Left cardiac atrium (tissue), 4 donors: Measurements from ENCODE around the gene LRRC10B. TPM values are rescaled to one million over a fixed set of nuclear protein-coding genes. Genes with fewer than 3 reads are reported as not detected.

Experiments
- ATAC-seq, 2 donors: fragments of 200-7000 bp; cut with Tn5 transposase; one replicate each; pipeline ENCODE4 v1.9.1; 2020; ENCODE audit warnings: mild to moderate bottlenecking in 2 of 2, moderate library complexity in 2 of 2
- DNase-seq: peaks from one replicate; pipeline ENCODE4 v3.0.0-alpha.2; 2020
- intact Hi-C, 2 donors: fragments of 100-400 bp; cut with DNase I; formaldehyde crosslinking; loops; one replicate each; pipeline versions ENCODE4 v1.14.1 to v1.15.1; 2022 to 2023
- total RNA-seq, 2 donors: library from RNA; stranded (reverse); fragmentation: NEBNext Ultra II Directional; extraction: Animal tissue kit (Norgen Biotek cat#: 25700); gene quantifications; one replicate each; pipeline ENCODE4 v1.2.1, GENCODE V29; 2021
- donor health status: DM: no; HTN: yes; CAD: no.
- donor health status: DM: no; HTN: yes; CAD: no; lungs with severe emphysema.
- donor health status: DM: yes; HTN: yes; CAD: no.
- donor health status: Dilated cardiomyopathy.

Gene LRRC10B
- total RNA-seq, 2 donors from 2014 or later, result 0.74 to 1.1 TPM

GRCh38 chr11:61484541-61484940, 24.0 kb upstream of the LRRC10B start:
- intact Hi-C loops, result no loop called here
- DNase-seq (no peak), ATAC-seq (no peak)

DNA sequence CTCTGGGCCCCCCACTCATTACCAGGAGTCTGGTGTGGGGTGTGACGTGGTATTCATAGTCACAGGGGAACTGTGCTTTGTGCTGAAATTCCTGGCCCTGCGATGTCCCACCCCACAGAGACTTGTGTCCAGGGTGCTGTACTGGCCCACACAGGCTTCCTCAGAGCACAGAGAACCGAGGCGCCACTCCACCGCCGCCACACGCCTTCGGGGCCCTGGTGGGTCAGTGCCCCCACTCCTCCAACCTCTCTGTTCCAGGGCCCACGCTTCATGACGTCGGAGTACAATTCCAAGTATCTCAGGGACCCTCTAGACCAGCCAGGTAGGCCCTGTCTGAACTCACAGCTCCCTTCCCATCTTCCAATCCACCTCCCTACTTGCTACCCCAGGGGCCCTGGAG, 23.5 kb upstream of the LRRC10B start:
- DNase-seq (no peak), ATAC-seq (no peak)
- intact Hi-C loops, result no loop called here

- intact Hi-C loops, result no loop called here
- ATAC-seq, result no peak
These were observed 22.4 kb upstream of the LRRC10B start for GRCh38 chr11:61486011-61486620.

GRCh38 chr11:61486779-61487178, 21.8 kb upstream of the LRRC10B start:
- intact Hi-C loops, result no loop called here
- no peak for DNase-seq
- no peak for ATAC-seq

More at GRCh38 chr11:61486011-61486620, 22.4 kb upstream of the LRRC10B start:
- DNase-seq, result no peak

GRCh38 chr11:61487342-61488025, 21.1 kb upstream of the LRRC10B start:
- DNase-seq (no peak), ATAC-seq (no peak)
- intact Hi-C loops, result no loop called here

- ATAC-seq (peak; percentile 65 to 69), DNase-seq (peak; percentile 60)
- intact Hi-C loops, result no loop called here
These were observed 19.8 kb upstream of the LRRC10B start for GRCh38 chr11:61488651-61489291.

DNA sequence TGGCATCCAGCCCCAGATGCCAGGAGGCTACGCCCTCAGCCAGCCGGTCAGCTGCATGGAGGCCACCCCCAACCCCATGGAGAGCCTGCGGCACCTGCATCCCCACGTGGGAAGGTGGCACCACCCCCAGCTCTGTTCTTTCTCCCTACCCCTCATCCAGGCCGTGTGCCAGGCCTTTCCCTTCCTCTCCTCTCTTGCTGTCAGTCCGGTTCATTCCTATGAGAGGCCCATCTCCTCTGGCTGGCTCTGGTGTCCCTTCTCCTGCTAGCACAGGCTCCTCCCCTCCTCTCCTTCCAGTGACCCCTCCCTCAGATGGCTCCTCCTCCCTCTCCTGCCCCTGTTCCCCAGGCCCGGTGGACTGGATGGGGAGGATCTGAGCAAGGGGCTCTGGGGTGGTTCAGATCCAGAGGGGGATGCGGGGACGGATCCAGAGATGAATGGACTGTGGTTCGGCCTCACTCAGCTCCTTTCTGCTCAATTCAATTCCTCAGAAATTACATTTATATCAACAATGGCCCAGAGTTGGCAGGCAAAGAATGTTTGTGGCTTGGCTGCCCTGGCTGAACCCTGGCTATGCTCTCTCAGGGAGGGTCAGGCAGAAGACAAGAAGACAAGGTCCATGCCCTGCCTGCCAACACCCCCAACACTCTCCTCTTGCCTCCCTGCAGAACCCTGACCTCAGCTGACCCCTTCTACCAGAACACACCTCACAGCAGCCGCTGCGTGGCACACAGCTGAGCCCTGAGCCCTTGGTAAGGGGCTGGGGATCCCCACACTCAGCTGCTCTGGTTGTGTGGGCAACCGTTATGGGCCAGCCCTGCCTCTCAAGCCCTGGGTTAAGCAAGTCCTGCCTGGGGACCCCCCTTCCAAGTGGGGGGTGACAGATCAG, 18.5 kb upstream of the LRRC10B start:
- peak; percentile 31 to 48 for ATAC-seq
- no peak for DNase-seq
- intact Hi-C loops, result no loop called here

- intact Hi-C loops, result no loop called here
- ATAC-seq (no peak), DNase-seq (no peak)
These were observed 16.7 kb upstream of the LRRC10B start for GRCh38 chr11:61491736-61492395.

DNA sequence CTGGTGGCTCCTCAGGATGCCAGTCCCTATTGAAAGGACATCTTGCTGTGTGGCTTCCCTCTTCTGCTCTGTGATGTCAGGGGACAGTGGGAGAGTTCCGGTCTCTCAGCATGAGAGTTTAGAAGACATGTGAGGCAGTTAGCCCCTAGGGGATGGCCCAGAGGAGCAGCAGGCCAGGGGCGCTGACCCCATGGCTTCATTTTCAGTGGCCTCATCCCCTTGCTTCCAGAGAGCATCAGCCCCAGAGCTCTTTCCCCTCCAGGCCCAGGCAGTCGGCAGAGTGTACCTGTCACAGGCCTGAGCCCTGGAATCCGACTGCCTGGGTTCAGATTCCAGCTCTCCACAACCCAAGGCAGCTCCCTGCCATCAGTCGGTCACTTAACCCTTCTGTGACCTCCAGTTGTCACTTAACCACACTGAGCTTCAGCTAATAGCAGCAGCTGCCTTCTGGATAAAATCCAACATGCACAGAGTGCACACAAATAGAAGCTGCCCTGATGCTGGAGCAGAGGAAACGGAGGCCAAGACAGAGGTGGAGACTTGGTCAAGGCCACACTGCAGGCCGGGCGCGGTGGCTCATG, 14.1 kb upstream of the LRRC10B start:
- DNase-seq (no peak), ATAC-seq (peak; percentile 30 to 45)
- intact Hi-C loops, result no loop called here

- ATAC-seq (peak in 1 of 2 donors; percentile 8), DNase-seq (no peak)
- intact Hi-C loops, result no loop called here
These were observed 12.5 kb upstream of the LRRC10B start for GRCh38 chr11:61495801-61496601.

DNA sequence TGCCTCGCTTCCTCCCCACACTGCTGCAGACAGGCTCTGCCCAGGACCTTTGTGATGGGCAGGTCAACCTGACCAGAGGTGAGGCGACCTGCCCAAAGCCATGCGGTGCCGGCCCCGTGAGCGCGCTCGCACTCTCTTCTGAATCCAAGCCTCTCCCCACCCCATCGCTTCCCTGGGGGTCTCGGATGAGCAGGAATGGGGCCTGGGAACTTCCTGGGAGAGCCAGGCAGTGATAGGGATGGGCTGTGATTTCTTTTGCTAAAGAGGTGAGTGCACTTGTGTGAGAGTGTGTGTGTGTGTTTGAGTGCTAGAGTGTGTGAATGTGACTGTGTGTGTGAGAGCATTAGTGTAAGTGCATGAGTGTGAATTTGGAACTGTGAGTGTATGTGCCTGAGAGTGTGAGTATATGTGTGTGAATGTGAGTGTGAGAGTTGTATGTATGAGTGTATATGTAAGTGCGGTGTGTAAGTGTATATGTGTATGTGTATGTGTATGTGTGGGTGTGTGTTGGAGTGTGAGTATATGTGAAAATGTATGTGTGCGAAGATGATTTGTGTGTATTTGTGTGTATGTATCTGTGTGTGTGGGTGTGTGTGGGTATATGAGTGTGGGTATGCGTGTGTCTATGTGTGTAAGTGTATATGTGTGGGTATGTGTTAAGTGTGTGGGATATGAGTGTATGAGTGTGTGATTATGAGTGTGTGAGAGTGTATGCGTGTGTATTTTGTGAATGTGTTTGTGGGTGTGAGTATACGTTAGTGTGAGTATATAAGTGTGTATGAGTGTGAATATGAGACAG, 11.7 kb upstream of the LRRC10B start:
- ATAC-seq (no peak), DNase-seq (no peak)
- intact Hi-C loops, result no loop called here

GRCh38 chr11:61497473-61497872, 11.1 kb upstream of the LRRC10B start:
- ATAC-seq (no peak), DNase-seq (no peak)
- intact Hi-C loops, result no loop called here

DNA sequence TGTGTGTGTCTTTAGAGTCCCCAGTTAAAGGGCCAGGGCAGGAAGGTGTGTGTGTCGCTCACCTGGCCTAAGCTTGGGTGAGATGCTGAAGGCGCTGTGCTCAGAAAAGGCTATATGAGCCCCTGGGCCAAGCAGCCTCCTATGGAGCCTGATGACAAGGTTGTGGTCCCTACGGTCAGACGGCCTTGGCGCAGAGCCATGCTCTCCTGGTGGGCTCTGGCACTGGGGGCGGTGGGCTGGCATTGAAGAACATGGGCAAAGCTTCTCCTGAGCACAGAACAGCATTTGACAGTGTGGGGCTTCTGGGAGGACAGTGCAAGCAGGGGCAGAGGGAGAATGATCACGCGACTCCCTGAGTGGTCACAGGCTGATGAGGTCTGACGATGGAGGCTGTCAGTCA, 10.7 kb upstream of the LRRC10B start:
- no peak for ATAC-seq
- intact Hi-C loops, result no loop called here
- DNase-seq, result no peak

DNA sequence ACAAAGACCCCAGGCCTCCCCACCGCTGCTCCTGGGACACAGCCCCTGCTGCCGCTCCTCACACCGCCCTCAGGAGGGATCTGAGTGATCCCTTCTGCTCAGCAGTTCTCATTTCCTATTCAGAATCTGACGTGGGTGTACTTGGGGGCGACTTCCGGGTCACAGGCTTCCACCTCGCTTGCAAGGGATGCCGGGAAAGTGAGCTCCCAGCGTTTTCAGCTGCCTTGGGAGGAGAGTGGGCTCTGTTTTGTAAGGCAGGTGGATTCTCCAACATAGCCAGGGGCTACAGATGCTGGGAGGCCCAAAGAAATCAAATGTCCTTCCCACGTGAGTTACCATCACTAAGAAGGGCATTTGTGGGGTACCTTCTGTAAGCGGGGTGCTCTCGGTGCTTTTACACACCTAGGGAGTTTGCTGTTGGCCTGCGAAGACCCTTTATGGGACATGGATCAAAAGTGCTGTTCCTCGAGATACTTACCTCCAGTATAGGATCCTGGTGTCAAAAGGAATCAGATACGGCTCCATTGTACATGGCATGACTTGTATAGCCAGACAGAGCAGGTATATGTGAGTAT, 9.7 kb upstream of the LRRC10B start:
- ATAC-seq, result no peak
- intact Hi-C loops, result no loop called here
- no peak for DNase-seq

DNA sequence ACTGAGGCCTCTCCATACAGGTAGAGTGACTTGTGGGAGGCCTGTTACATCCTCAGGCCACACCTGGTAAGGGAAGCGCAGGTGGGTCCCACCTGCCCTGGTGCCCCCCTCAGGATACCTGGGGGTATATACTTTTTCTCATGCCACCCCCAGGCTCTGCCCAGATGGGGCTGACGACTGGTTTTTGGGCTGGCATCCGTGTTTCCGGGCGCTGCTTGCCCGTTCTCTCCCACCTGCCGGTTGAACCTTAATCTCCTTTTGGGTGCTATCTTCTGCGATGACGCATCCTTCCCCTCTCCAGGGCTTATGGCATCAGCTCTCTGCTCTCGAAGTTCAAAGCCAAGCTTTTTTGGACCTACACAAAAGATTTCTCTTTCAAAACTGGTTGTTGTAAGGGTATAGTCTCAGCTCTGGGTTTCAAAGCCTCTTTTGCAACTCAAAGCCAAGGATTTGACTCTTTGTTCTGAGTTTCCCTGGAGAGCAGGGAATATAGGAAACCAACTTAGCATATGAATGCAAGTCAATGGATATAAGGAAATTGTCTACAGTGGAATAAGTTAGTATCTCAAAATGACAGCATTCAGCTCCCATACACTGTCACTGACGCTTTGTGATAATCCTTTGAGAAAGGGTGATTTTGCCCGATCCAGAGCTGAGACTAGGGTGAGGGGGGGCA, 8.6 kb upstream of the LRRC10B start:
- DNase-seq (no peak), ATAC-seq (no peak)
- intact Hi-C loops, result no loop called here

DNA sequence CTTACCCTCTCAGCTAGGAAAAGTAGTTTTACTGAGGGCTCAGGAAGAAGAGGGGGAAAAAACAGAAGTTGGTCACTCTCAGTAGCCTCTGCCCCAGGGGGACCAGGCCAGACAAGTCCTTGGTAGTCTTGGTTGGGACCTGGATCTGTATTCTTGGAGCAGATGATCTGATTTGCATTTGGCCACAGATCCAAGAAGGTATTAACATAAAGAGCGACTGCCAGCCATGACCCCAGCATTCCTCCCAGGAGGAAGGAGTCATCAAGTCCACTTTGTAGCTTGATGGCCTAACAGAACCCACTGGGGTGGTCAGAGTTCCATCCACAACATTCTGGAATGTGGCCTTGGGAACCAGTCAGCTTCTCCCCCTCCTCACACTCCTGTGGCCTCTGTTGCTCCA, 6.0 kb upstream of the LRRC10B start:
- intact Hi-C loops, result no loop called here
- no peak for DNase-seq
- ATAC-seq, result no peak
